Measurements from ENCODE around the gene NRG2. TPM values are rescaled to one million over a fixed set of nuclear protein-coding genes. Genes with fewer than 3 reads are reported as not detected.

Gene NRG2
- total RNA-seq, 2 donors from 2014 or later = 6.6 to 11.1 TPM

- intact Hi-C loops (cut with DNase I) = no loop called here
- peaks cover 4% of the 10 kb centered on the region for H3K27me3 ChIP-seq (replicated peaks; ENCODE audit: insufficient read depth)
- H3K4me1 ChIP-seq (replicated peaks) = no peaks in the 10 kb centered on the region
- WGBS = 94% methylated on average over 3 of the region's 3 CpGs
- no peak overlapping the region for H3K27ac ChIP-seq
- H3K4me3 ChIP-seq = no peak overlapping the region
- TF ChIP-seq POLR2AphosphoS5 (IDR thresholded peaks at IDR 0.05) = no peak
- H3K9me3 ChIP-seq = no peaks in the 10 kb centered on the region
- no peak for DNase-seq (ENCODE audit: low spot score)
- no peaks in the 10 kb centered on the region for H3K36me3 ChIP-seq
These were observed 142.4 kb downstream of the NRG2 start for GRCh38 chr5:139900546-139901250.

GRCh38 chr5:139898981-139899380 is 144.1 kb downstream of the NRG2 start:
- intact Hi-C loops (cut with DNase I) = no loop called here
- no peak overlapping the region for H3K4me3 ChIP-seq
- DNase-seq (ENCODE audit: low spot score) = no peak
- H3K36me3 ChIP-seq = no peaks in the 10 kb centered on the region
- H3K4me1 ChIP-seq (replicated peaks) = no peaks in the 10 kb centered on the region
- peaks cover 4% of the 10 kb centered on the region for H3K27me3 ChIP-seq (replicated peaks; ENCODE audit: insufficient read depth)
- TF ChIP-seq, protein P1, sequence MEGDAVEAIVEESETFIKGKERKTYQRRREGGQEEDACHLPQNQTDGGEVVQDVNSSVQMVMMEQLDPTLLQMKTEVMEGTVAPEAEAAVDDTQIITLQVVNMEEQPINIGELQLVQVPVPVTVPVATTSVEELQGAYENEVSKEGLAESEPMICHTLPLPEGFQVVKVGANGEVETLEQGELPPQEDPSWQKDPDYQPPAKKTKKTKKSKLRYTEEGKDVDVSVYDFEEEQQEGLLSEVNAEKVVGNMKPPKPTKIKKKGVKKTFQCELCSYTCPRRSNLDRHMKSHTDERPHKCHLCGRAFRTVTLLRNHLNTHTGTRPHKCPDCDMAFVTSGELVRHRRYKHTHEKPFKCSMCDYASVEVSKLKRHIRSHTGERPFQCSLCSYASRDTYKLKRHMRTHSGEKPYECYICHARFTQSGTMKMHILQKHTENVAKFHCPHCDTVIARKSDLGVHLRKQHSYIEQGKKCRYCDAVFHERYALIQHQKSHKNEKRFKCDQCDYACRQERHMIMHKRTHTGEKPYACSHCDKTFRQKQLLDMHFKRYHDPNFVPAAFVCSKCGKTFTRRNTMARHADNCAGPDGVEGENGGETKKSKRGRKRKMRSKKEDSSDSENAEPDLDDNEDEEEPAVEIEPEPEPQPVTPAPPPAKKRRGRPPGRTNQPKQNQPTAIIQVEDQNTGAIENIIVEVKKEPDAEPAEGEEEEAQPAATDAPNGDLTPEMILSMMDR (IDR thresholded peaks at IDR 0.05) = no peak
- TF ChIP-seq POLR2AphosphoS5 (IDR thresholded peaks at IDR 0.05) (no peak), POLR2A (IDR thresholded peaks at IDR 0.05) (no peak)
- H3K9me3 ChIP-seq = no peaks in the 10 kb centered on the region
- 100% methylated on average over 2 of the region's 2 CpGs for WGBS
- no peak overlapping the region for H3K27ac ChIP-seq

- Histone ChIP-seq H3K9me3 (no peaks in the 10 kb centered on the region), H3K27me3 (replicated peaks; ENCODE audit: insufficient read depth) (peaks cover 4% of the 10 kb centered on the region), H3K27ac (no peak overlapping the region), H3K4me3 (no peak overlapping the region), H3K4me1 (replicated peaks) (no peaks in the 10 kb centered on the region), H3K36me3 (no peaks in the 10 kb centered on the region)
- WGBS = 100% methylated on average over 5 of the region's 6 CpGs
- intact Hi-C loops (cut with DNase I) = no loop called here
- TF ChIP-seq, protein P1 (IDR thresholded peaks at IDR 0.05) = no peak
- DNase-seq (ENCODE audit: low spot score) = no peak
These were observed 145.1 kb downstream of the NRG2 start for GRCh38 chr5:139897982-139898381.

- Histone ChIP-seq H3K27ac (no peak overlapping the region), H3K36me3 (no peaks in the 10 kb centered on the region), H3K4me3 (no peak overlapping the region), H3K9me3 (no peaks in the 10 kb centered on the region), H3K27me3 (replicated peaks; ENCODE audit: insufficient read depth) (no peaks in the 10 kb centered on the region), H3K4me1 (replicated peaks) (no peaks in the 10 kb centered on the region)
- 76% methylated on average over 6 of the region's 6 CpGs for WGBS
- no peak for DNase-seq (ENCODE audit: low spot score)
- TF ChIP-seq, protein P1 (IDR thresholded peaks at IDR 0.05) = no peak
- no peak for TF ChIP-seq POLR2A (IDR thresholded peaks at IDR 0.05)
- no peak for TF ChIP-seq POLR2AphosphoS5 (IDR thresholded peaks at IDR 0.05)
- intact Hi-C loops (cut with DNase I) = no loop called here
These were observed 145.8 kb downstream of the NRG2 start for GRCh38 chr5:139897342-139897741.

DNA sequence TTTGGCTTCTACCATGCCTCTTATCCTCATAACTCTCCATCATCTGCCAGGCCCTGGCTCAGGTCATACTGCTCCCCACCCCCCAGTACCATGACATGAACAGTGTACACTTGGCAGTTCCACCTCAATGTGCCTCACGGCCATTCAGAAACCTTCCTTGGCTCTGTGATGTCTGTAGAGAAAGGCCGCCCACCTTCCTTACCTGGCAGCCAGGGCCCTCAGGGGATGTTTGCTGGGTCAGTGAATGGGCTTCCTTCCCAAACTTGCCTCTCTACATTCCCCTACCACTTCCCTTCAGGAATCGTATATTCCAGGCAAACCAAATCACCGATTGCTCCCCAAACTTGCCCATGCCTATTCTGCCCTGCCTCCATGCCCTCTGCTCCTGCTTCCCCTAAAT is 146.4 kb downstream of the NRG2 start:
- WGBS = 39% methylated on average over 4 of the region's 4 CpGs
- H3K4me3 ChIP-seq = no peak overlapping the region
- no peaks in the 10 kb centered on the region for H3K9me3 ChIP-seq
- H3K27me3 ChIP-seq (replicated peaks; ENCODE audit: insufficient read depth) = no peaks in the 10 kb centered on the region
- no peaks in the 10 kb centered on the region for H3K36me3 ChIP-seq
- intact Hi-C loops (cut with DNase I) = no loop called here
- H3K4me1 ChIP-seq (replicated peaks) = no peaks in the 10 kb centered on the region
- H3K27ac ChIP-seq = no peak overlapping the region
- TF ChIP-seq, protein P1 (IDR thresholded peaks at IDR 0.05) = no peak
- TF ChIP-seq POLR2A (IDR thresholded peaks at IDR 0.05) = no peak
- no peak for TF ChIP-seq POLR2AphosphoS5 (IDR thresholded peaks at IDR 0.05)
- no peak for DNase-seq (ENCODE audit: low spot score)

All from prostate gland (tissue), 2 donors.